Upper lobe of right lung (tissue), 1 donor: ENCODE data around the gene CDADC1. TPM values are rescaled to one million over a fixed set of nuclear protein-coding genes. Genes with fewer than 3 reads are reported as not detected.

Experiments
- ATAC-seq: fragments of 200-7000 bp; cut with Tn5 transposase; one replicate; pipeline ENCODE4 v1.9.1; 2020; ENCODE audit warnings: mild to moderate bottlenecking, moderate library complexity
- DNase-seq: peaks from one replicate; pipeline ENCODE4 v3.0.0-alpha.2; 2020
- H3K27ac ChIP-seq: fragments of 200-600 bp; one replicate; pipeline ENCODE4 v1.8.0; 2022
- H3K27me3 ChIP-seq: fragments of 200-600 bp; one replicate; pipeline ENCODE4 v1.8.0; 2022; ENCODE audit warnings: mild to moderate bottlenecking
- H3K36me3 ChIP-seq: fragments of 200-600 bp; one replicate; pipeline ENCODE4 v1.8.0; 2022
- H3K4me1 ChIP-seq: fragments of 200-600 bp; one replicate; pipeline ENCODE4 v1.8.0; 2022
- H3K4me3 ChIP-seq: fragments of 200-600 bp; one replicate; pipeline ENCODE4 v1.8.0; 2022; ENCODE audit warnings: mild to moderate bottlenecking
- H3K9me3 ChIP-seq: fragments of 200-600 bp; one replicate; pipeline ENCODE4 v1.8.0; 2022
- CTCF ChIP-seq: fragments of 200-600 bp; IDR thresholded peaks from one replicate; pipeline ENCODE4 v1.8.0; 2022; ENCODE audit warnings: antibody characterized with exemption
- intact Hi-C: fragments of 100-400 bp; cut with DNase I; formaldehyde crosslinking; loops from one replicate; pipeline ENCODE4 v1.11.0; 2022
- long read RNA-seq: library from polyadenylated mRNA; unstranded; transcript quantifications from one replicate; pipeline ENCODE4 v2.0.0, GENCODE V29; 2021
- total RNA-seq: library from RNA; stranded (reverse); fragmentation: NEBNext Ultra II Directional; extraction: Animal tissue kit (Norgen Biotek cat#: 25700); gene quantifications from one replicate; pipeline ENCODE4 v1.2.1, GENCODE V29; 2021
- donor health status: DM: no; HTN: yes; CAD: no; lungs with severe emphysema.

CDADC1 gene
- total RNA-seq = 13.8 TPM
- long read RNA-seq, partial matches to known transcripts = 1 of 8 reads
- long read RNA-seq, other reads (novel, unspliced or antisense) = 3 of 8 reads

- Histone ChIP-seq H3K27ac (peak within 1 kb of the TSS; percentile 94), H3K9me3 (no peaks in the 10 kb centered on the region), H3K27me3 (no peaks in the 10 kb centered on the region), H3K36me3 (no peaks in the 10 kb centered on the region), H3K4me3 (peak within 1 kb of the TSS; percentile 86), H3K4me1 (peaks cover 18% of the 10 kb centered on the region)
- intact Hi-C loops = no loop called here
- no peak for TF ChIP-seq CTCF
- peak; percentile 99 for DNase-seq
- ATAC-seq = peak; percentile 98
Observed at GRCh38 chr13:49247643-49248621, at the start of gene CDADC1. Gene CDADC1 (plus strand): TSS chr13:49247925. CDS start chr13:49248038, 113 bp downstream.

- no peak for DNase-seq
- intact Hi-C loops = no loop called here
- H3K27ac ChIP-seq = no peak overlapping the region
- H3K36me3 ChIP-seq = peaks cover 80% of the 10 kb centered on the region
- TF ChIP-seq CTCF = no peak
- no peak overlapping the region for H3K4me3 ChIP-seq
- no peak for ATAC-seq
- no peaks in the 10 kb centered on the region for H3K27me3 ChIP-seq
- no peaks in the 10 kb centered on the region for H3K9me3 ChIP-seq
- H3K4me1 ChIP-seq = no peaks in the 10 kb centered on the region
Observed at GRCh38 chr13:49206641-49207040, 41.1 kb upstream of the CDADC1 start.

GRCh38 chr13:49208619-49209018 is 39.1 kb upstream of the CDADC1 start:
- no peaks in the 10 kb centered on the region for H3K27me3 ChIP-seq
- H3K27ac ChIP-seq = no peak overlapping the region
- peaks cover 60% of the 10 kb centered on the region for H3K36me3 ChIP-seq
- intact Hi-C loops = no loop called here
- H3K9me3 ChIP-seq = no peaks in the 10 kb centered on the region
- H3K4me1 ChIP-seq = no peaks in the 10 kb centered on the region
- DNase-seq = no peak
- no peak overlapping the region for H3K4me3 ChIP-seq
- TF ChIP-seq CTCF = no peak
- no peak for ATAC-seq

- no peaks in the 10 kb centered on the region for H3K27me3 ChIP-seq
- intact Hi-C loops = no loop called here
- no peaks in the 10 kb centered on the region for H3K9me3 ChIP-seq
- no peaks in the 10 kb centered on the region for H3K4me1 ChIP-seq
- ATAC-seq = no peak
- no peak overlapping the region for H3K4me3 ChIP-seq
- no peak for DNase-seq
- H3K36me3 ChIP-seq = peaks cover 45% of the 10 kb centered on the region
- no peak overlapping the region for H3K27ac ChIP-seq
- no peak for TF ChIP-seq CTCF
Observed at GRCh38 chr13:49210114-49210513, 37.6 kb upstream of the CDADC1 start.

GRCh38 chr13:49210669-49211068 is 37.1 kb upstream of the CDADC1 start:
- peaks cover 40% of the 10 kb centered on the region for H3K36me3 ChIP-seq
- no peaks in the 10 kb centered on the region for H3K9me3 ChIP-seq
- H3K4me3 ChIP-seq = no peak overlapping the region
- intact Hi-C loops = no loop called here
- H3K27ac ChIP-seq = no peak overlapping the region
- ATAC-seq (no peak), DNase-seq (no peak)
- no peaks in the 10 kb centered on the region for H3K4me1 ChIP-seq
- no peaks in the 10 kb centered on the region for H3K27me3 ChIP-seq
- no peak for TF ChIP-seq CTCF
